GM12892 (cell line): ENCODE results near the gene ARRDC5.

Experiments used
- POLR2A ChIP-seq: IDR thresholded peaks from 2 replicates; pipeline ENCODE4 v1.6.1; 2011; ENCODE audit warnings: low read depth, low read length, control low read depth
- POLR2AphosphoS5 ChIP-seq: IDR thresholded peaks from 2 replicates; pipeline ENCODE4 v1.6.1; 2011; ENCODE audit warnings: low read depth, low read length, control low read depth

GRCh38 chr19:4929186-4929585 is 26.5 kb upstream of the ARRDC5 start:
- TF ChIP-seq POLR2A (no peak), POLR2AphosphoS5 (no peak)
